Keratinocyte (primary cell): ENCODE measurements around the gene LDLRAD4.

Source experiments
- CTCF ChIP-seq, 3 experiments: IDR thresholded peaks in 1 of 3; conservative IDR thresholded peaks in 1 of 3; optimal IDR thresholded peaks in 1 of 3; 2 replicates in 2 of 3; 3 replicates in 1 of 3; pipeline versions ENCODE3 to v1.5.1; 2011; ENCODE audit warnings: low read length in 3 of 3, mild to moderate bottlenecking in 3 of 3, moderate library complexity in 2 of 3, control low read depth in 1 of 3, inconsistent platforms in 1 of 3; ENCODE audit not compliant: insufficient read depth in 2 of 3; ENCODE audit errors: extremely low read depth in 1 of 3
- EZH2 ChIP-seq: IDR thresholded peaks from one replicate; pipeline ENCODE4 v1.6.1; 2012; ENCODE audit warnings: inconsistent platforms, mild to moderate bottlenecking, low read length, moderate library complexity

DNA sequence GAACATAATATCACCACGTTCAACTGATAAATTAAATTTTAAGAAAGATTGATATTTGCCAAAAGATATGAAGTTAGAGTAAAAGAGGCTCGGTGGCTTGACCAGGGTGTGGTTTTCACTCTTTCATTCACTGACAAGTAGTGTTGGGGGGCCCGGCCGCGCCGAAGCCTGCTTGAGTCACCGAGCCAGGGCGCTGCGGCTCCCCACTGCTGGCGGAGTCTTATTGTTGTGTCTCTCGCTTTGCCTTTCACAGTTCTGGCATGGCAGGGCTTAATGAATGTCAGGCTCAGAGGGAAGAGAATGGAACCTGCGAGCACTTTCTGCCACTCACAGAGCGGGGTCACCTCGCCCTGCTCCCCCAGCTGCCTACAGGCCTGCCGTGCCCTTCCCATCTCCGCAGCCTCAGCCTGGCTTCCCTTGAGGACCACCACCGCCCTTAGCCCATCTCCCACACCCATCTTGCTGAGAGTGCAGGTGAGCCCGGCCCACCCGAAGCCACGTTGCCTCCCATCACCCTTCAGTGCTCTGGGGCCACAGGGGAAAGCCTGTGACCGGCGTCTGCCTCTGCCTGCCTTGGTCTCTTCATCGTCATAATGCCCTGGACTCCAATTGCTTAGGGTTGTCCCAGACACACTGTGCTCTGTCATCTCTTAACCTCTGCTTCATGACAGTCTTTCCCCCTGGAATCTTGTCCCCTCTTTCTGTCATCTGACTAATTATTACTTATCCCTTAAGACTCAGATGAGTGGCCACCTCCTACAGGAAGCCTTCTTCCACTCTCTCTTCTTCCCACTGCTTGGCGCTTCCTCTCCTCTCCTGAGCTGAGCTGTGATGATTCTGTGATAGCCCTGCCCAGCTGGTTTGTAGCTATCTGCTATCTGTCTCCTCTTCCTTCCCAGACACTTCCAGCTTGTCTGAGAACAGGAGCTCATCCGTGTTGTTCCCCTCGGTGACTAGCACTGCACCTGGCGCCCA lies 365.3 kb downstream of the LDLRAD4 start:
- TF ChIP-seq EZH2 (no peak), CTCF (optimal IDR thresholded peaks at IDR 0.05 in 1 of 3, IDR thresholded peaks at IDR 0.05 in 1 of 3, conservative IDR thresholded peaks at IDR 0.05 in 1 of 3; ENCODE audit: extremely low read depth in 1 of 3, insufficient read depth in 2 of 3, low read length in 3 of 3) (no peak)
